SU-DHL-6 (cell line): ENCODE measurements around the gene ZNF768.
A peak's percentile ranks its signal among the peaks of the same experiment; 100 is the strongest.

Source experiments
- H2AFZ ChIP-seq: fragments of 200-600 bp; sonication (generic); 2 replicates; pipeline ENCODE4 v1.6.1; 2014; ENCODE audit warnings: low read depth, mild to moderate bottlenecking, moderate library complexity, mixed read lengths, antibody characterized with exemption, low read length; ENCODE audit not compliant: severe bottlenecking
- H3F3A ChIP-seq: fragments of 200-600 bp; shearing (Covaris generic); 2 replicates; pipeline ENCODE4 v1.6.0; 2016; ENCODE audit warnings: antibody characterized with exemption, mild to moderate bottlenecking; ENCODE audit not compliant: insufficient read depth
- H3K27ac ChIP-seq: fragments of 200-600 bp; sonication (generic); 2 replicates; pipeline ENCODE4 v1.5.1; 2016; ENCODE audit warnings: low read depth, mild to moderate bottlenecking, low read length, moderate library complexity, mixed read lengths
- H3K27me3 ChIP-seq: fragments of 200-600 bp; sonication (generic), shearing (Covaris generic); 2 replicates; pipeline ENCODE4 v1.6.0; 2014; ENCODE audit warnings: mild to moderate bottlenecking, low read length
- H3K36me3 ChIP-seq: fragments of 200-600 bp; sonication (generic); 2 replicates; pipeline ENCODE4 v1.6.1; 2014; ENCODE audit warnings: mild to moderate bottlenecking, low read length, mixed read lengths
- H3K4me2 ChIP-seq: fragments of 300-600, 200-600 bp; shearing (Covaris generic), sonication (generic); 2 replicates; pipeline ENCODE4 v1.6.0; 2014; ENCODE audit warnings: low read length, low read depth, mild to moderate bottlenecking; ENCODE audit not compliant: poor library complexity, severe bottlenecking
- H3K4me3 ChIP-seq: fragments of 200-600 bp; sonication (generic); 2 replicates; pipeline ENCODE4 v1.5.1; 2014; ENCODE audit warnings: antibody characterized with exemption, low read length, mild to moderate bottlenecking, mixed read lengths; ENCODE audit not compliant: insufficient read depth, poor library complexity, severe bottlenecking
- H3K79me2 ChIP-seq: fragments of 200-600 bp; sonication (generic); 2 replicates; pipeline ENCODE4 v1.6.1; 2014; ENCODE audit warnings: mild to moderate bottlenecking, low read length, moderate library complexity; ENCODE audit not compliant: insufficient read depth
- H3K9ac ChIP-seq: fragments of 200-600 bp; sonication (generic); 2 replicates; pipeline ENCODE4 v1.7.0; 2014; ENCODE audit warnings: mild to moderate bottlenecking, low read length
- H3K9me2 ChIP-seq: fragments of 200-600 bp; sonication (generic); replicated peaks from 2 replicates; pipeline ENCODE4 v1.6.1; 2014; ENCODE audit warnings: low read length; ENCODE audit not compliant: insufficient read depth
- H3K9me3 ChIP-seq: fragments of 200-600 bp; sonication (generic); 2 replicates; pipeline ENCODE4 v1.6.1; 2014; ENCODE audit warnings: low read length, mixed read lengths; ENCODE audit not compliant: insufficient read depth
- H4K20me1 ChIP-seq: fragments of 200-600 bp; sonication (generic); 2 replicates; pipeline ENCODE4 v1.6.1; 2014; ENCODE audit warnings: low read depth, mild to moderate bottlenecking, antibody characterized with exemption, low read length, moderate library complexity, mixed read lengths
- EZH2phosphoT487 ChIP-seq: fragments of 200-600 bp; sonication (generic), shearing (Covaris generic); conservative IDR thresholded peaks from 2 replicates; pipeline ENCODE4 v1.6.1; 2018; ENCODE audit warnings: mild to moderate bottlenecking, antibody characterized with exemption, low read length, moderate library complexity, mixed read lengths
- TF ChIP-seq, protein P1 (sequence below): fragments of 200-600 bp; sonication (generic); IDR thresholded peaks from one replicate; pipeline ENCODE4 v1.5.1; 2017; ENCODE audit warnings: antibody characterized with exemption, mild to moderate bottlenecking, low read length, moderate library complexity; ENCODE audit not compliant: insufficient read depth, poor library complexity, severe bottlenecking

Gene ZNF768

DNA sequence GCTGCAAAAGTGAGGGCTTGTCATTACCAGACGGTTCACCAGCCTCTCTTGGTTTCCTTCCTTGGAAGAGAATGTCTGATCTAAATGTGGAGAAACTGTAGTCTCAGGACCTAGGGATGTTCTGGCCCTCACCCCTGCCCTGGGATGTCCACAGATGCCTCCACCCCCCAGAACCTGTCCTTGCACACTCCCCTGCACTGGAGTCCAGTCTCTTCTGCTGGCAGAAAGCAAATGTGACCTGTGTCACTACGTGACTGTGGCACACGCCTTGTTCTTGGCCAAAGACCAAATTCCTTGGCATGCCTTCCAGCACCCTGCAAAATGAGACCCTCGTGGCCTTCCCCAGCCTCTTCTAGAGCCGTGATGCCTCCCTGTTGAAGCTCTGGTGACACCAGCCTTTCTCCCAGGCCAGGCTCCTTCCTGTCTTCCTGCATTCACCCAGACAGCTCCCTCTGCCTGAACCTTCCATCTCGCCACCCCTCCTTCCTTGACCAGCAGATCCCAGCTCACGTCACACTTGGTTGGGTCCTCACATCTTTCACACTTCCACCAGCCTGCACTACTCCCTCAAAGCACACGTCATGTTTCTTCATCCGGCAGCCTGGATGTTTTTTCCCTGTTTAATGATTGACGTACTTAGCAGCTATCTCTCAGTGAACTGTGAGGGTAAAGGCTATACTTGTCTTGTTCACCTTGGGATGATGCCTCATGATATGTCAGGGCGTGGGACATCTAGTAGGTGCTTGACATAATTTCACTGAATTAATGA lies 4.3 kb downstream of the ZNF768 start:
- Histone ChIP-seq H3F3A (peaks cover 45% of the 10 kb centered on the region), H3K4me3 (no peak overlapping the region), H4K20me1 (no peaks in the 10 kb centered on the region), H3K9ac (no peak overlapping the region), H3K9me3 (no peaks in the 10 kb centered on the region), H3K9me2 (no peaks in the 10 kb centered on the region), H3K27me3 (no peaks in the 10 kb centered on the region), H3K79me2 (no peaks in the 10 kb centered on the region), H3K27ac (peak overlapping the region; percentile 31), H2AFZ (no peak overlapping the region), H3K36me3 (0 out of 2 replicates have a peak, but pooled peaks cover 4% of the 10 kb centered on the region), H3K4me2 (no peak overlapping the region)
- no peak for TF ChIP-seq EZH2phosphoT487
- TF ChIP-seq, protein P1, sequence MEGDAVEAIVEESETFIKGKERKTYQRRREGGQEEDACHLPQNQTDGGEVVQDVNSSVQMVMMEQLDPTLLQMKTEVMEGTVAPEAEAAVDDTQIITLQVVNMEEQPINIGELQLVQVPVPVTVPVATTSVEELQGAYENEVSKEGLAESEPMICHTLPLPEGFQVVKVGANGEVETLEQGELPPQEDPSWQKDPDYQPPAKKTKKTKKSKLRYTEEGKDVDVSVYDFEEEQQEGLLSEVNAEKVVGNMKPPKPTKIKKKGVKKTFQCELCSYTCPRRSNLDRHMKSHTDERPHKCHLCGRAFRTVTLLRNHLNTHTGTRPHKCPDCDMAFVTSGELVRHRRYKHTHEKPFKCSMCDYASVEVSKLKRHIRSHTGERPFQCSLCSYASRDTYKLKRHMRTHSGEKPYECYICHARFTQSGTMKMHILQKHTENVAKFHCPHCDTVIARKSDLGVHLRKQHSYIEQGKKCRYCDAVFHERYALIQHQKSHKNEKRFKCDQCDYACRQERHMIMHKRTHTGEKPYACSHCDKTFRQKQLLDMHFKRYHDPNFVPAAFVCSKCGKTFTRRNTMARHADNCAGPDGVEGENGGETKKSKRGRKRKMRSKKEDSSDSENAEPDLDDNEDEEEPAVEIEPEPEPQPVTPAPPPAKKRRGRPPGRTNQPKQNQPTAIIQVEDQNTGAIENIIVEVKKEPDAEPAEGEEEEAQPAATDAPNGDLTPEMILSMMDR, result no peak

DNA sequence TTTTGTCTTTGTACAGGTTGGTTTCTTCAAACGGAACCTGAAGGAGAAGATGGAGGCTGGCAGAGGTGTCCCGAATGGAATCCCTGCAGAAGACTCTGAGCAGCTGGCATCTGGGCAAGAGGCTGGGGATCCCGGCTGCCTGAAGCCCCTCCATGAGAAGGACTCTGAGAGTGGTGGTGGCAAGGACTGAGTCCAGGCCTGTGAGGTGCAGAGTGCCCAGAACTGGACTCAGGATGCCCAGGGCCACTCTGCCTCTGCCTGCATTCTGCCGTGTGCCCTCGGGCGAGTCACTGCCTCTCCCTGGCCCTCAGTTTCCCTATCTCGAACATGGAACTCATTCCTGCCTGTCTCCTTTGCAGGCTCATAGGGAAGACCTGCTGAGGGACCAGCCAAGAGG lies 4.9 kb downstream of the ZNF768 start:
- TF ChIP-seq, protein P1, result no peak
- no peak for TF ChIP-seq EZH2phosphoT487
- no peak overlapping the region for H3K9ac ChIP-seq
- no peaks in the 10 kb centered on the region for H4K20me1 ChIP-seq
- no peaks in the 10 kb centered on the region for H3K9me3 ChIP-seq
- no peak overlapping the region for H2AFZ ChIP-seq
- H3K27me3 ChIP-seq, result no peaks in the 10 kb centered on the region
- H3K4me3 ChIP-seq, result no peak overlapping the region
- peak overlapping the region; percentile 31; the same call in 1 of the 2 replicates for H3K27ac ChIP-seq
- H3K4me2 ChIP-seq, result no peak overlapping the region
- peaks cover 45% of the 10 kb centered on the region for H3F3A ChIP-seq
- no peaks in the 10 kb centered on the region for H3K79me2 ChIP-seq
- H3K9me2 ChIP-seq, result no peaks in the 10 kb centered on the region
- 0 out of 2 replicates have a peak, but pooled peaks cover 7% of the 10 kb centered on the region for H3K36me3 ChIP-seq

DNA sequence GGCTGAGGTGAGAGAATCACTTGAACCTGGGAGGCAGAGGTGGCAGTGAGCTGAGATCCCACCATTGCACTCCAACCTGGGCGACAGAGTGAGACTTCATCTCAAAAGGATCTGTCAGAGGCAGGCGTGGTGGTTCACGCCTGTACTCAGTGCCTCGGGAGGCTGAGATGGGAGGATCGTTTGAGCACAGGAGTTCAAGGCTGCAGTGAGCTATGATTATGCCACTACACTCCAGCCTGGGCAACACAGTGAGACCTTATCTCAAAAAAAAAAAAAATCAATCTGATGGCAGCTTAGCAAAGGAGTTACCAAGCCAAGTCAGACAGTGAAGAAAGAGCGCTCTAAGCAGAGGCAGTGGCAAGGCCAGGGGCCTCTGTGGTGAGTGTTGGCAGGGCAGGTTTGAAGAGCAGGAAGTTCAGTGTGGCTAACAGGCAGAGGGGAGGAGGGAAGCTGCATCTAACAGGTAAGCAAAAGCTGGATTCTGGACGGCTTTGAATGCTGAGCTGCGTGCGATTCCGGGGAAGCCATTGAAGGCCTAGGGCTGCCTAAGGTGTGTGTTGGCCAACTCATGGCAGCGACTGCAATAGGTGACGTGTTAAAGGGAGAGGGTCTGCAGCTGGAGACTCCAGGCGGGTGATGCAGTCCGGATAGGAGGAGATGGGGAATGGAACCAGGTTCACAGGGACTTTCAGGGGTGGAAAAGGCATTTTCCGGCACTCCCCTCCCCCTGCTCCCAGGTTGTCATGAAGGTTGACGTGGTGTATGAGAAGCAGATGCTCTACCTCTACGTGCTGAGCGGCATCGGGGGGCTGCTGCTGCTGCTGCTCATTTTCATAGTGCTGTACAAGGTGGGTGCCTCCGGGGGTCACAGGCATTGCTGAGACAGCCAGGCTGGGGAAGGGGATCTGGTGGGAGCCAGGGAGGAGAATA lies 7.0 kb downstream of the ZNF768 start:
- H3K9me2 ChIP-seq, result no peaks in the 10 kb centered on the region
- H3K27me3 ChIP-seq, result no peaks in the 10 kb centered on the region
- H2AFZ ChIP-seq, result no peak overlapping the region
- H3K9ac ChIP-seq, result no peak overlapping the region
- H3K4me3 ChIP-seq, result no peak overlapping the region
- H3K4me2 ChIP-seq, result no peak overlapping the region
- no peaks in the 10 kb centered on the region for H3K9me3 ChIP-seq
- H4K20me1 ChIP-seq, result no peaks in the 10 kb centered on the region
- no peak overlapping the region for H3K27ac ChIP-seq
- no peaks in the 10 kb centered on the region for H3K79me2 ChIP-seq
- TF ChIP-seq, protein P1, result no peak
- TF ChIP-seq EZH2phosphoT487, result no peak
- peaks cover 13% of the 10 kb centered on the region; the same call in 1 of the 2 replicates for H3K36me3 ChIP-seq
- H3F3A ChIP-seq, result peaks cover 36% of the 10 kb centered on the region
